Fibroblast of mammary gland (primary cell): ENCODE results near the gene WFDC10A.

Experiments
- DNase-seq: peaks from one replicate; pipeline ENCODE4 v3.0.0-alpha.2; 2010; ENCODE audit warnings: low read depth
- H3K4me3 ChIP-seq: 2 replicates; pipeline ENCODE4 v1.5.1; 2011; ENCODE audit warnings: low read depth, mild to moderate bottlenecking, low read length, moderate library complexity; ENCODE audit not compliant: control insufficient read depth
- TF ChIP-seq, protein P1 (sequence below): conservative IDR thresholded peaks from 2 replicates; pipeline ENCODE4 v1.5.1; 2011; ENCODE audit warnings: low read depth, low read length, inconsistent platforms; ENCODE audit not compliant: control insufficient read depth, insufficient read depth

The WFDC10A gene

GRCh38 chr20:45593498-45593897, 36.0 kb upstream of the WFDC10A start:
- DNase-seq, result no peak
- no peak overlapping the region for H3K4me3 ChIP-seq
- TF ChIP-seq, protein P1, sequence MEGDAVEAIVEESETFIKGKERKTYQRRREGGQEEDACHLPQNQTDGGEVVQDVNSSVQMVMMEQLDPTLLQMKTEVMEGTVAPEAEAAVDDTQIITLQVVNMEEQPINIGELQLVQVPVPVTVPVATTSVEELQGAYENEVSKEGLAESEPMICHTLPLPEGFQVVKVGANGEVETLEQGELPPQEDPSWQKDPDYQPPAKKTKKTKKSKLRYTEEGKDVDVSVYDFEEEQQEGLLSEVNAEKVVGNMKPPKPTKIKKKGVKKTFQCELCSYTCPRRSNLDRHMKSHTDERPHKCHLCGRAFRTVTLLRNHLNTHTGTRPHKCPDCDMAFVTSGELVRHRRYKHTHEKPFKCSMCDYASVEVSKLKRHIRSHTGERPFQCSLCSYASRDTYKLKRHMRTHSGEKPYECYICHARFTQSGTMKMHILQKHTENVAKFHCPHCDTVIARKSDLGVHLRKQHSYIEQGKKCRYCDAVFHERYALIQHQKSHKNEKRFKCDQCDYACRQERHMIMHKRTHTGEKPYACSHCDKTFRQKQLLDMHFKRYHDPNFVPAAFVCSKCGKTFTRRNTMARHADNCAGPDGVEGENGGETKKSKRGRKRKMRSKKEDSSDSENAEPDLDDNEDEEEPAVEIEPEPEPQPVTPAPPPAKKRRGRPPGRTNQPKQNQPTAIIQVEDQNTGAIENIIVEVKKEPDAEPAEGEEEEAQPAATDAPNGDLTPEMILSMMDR, result no peak

DNA sequence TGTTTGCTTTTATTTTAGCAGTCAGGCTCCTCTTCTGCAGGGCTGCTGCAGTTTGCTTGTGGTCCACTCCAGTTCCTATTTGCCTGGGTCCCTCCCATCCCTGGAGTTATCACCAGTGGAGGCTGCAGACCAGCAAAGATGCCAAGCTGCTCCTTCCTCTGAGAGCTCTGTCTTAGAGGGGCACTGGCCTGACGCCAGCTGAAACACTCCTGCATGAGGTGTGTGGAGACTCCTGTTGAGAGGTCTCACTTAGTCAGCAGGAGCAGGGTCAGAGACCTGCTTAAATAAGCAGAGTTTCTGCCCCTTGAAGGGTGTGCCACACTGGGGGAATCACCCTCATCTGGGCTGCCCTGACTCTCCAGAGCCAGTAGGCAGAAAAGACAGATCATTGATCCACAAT, 34.3 kb upstream of the WFDC10A start:
- TF ChIP-seq, protein P1, result no peak
- no peak for DNase-seq
- H3K4me3 ChIP-seq, result no peak overlapping the region

- H3K4me3 ChIP-seq, result no peak overlapping the region
- TF ChIP-seq, protein P1, result no peak
- DNase-seq, result no peak
Measured at GRCh38 chr20:45607810-45608209, 21.7 kb upstream of the WFDC10A start.

- DNase-seq, result peak; percentile 94
- H3K4me3 ChIP-seq, result no peak overlapping the region
- TF ChIP-seq, protein P1, result no peak
Measured at GRCh38 chr20:45611054-45611453, 18.5 kb upstream of the WFDC10A start.

DNA sequence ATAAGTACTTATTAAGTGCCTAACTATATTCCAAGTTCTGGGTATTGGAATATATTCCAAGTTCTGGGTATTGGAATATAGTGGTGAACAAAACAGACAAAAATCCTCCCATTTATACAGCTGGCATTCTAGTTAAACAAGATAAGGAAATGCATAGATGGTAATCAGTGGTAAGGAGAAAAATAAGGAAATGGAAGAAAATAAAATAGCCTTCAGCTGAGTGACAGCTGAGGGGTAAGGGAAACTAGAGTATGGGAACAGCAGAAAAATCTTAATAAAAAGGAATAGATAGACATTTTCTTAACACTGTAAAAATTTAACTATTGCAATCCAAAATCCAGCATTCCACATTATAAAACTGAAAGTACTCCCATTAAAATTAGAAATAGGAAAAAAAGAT, 17.2 kb upstream of the WFDC10A start:
- TF ChIP-seq, protein P1, result no peak
- no peak overlapping the region for H3K4me3 ChIP-seq
- no peak for DNase-seq

DNA sequence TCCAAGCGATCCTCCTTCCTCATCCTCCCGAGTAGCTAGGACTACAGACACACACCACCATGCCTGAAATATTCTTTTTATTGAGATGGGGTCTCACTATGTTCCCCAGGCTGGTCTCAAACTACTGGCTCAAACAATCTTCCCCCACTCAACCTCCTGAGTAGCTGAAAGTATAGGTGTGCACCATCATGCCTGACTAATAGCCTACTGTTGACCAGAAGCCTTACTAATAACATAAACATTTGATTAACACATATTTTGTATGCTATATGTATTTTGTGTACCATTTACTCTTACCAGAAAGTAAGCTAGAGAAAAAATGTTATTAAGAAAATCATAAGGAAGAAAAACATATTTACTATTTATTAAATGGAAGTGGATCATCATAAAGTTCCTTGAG, 11.9 kb upstream of the WFDC10A start:
- DNase-seq, result no peak
- TF ChIP-seq, protein P1, result no peak
- H3K4me3 ChIP-seq, result no peak overlapping the region

- H3K4me3 ChIP-seq, result no peak overlapping the region
- TF ChIP-seq, protein P1, result no peak
- DNase-seq, result no peak
Measured at GRCh38 chr20:45621593-45621992, 7.9 kb upstream of the WFDC10A start.
